GM21360 (cell line): Measurements from ENCODE around the gene ACSS1.

Experiments
- ATAC-seq: cut with Tn5 transposase; IDR thresholded peaks from one replicate; pipeline ENCODE4 v1.9.1; 2021; ENCODE audit warnings: mild to moderate bottlenecking, moderate library complexity; ENCODE audit not compliant: unreplicated experiment

Gene ACSS1

DNA sequence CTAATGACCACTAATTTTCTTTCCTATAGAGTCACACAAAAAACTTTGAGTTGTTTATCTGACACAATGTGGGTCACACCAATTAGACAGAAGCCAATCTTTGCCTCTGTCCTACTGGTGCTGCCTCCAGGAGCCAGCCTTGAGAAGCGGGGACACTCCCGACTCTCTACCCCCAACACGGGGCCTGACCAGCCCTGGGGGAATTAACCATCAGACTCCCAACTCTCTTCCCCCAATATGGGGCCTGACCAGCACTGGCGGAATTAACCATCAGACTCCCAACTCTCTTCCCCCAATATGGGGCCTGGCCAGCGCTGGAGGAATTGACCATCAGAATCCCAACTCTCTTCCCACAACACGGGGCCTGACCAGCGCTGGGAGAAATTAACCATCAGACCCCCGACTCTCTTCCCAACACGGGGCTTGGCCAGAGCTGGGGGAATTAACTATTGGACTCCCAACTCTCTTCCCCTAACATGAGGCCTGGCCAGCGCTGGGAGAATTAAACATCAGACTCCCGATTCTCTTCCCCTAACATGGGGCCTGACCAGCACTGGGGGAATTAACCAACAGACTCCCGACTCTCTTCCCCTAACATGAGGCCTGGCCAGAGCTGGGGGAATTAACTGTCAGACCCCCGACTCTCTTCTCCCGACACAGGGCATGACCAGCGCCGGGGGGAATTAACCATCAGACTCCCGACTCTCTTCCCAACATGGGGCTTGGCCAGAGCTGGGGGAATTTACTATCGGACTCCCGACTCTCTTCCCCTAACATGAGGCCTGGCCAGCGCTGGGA, 96.4 kb downstream of the ACSS1 start:
- no peak for ATAC-seq

GRCh38 chr20:24960861-24961260, 97.1 kb downstream of the ACSS1 start:
- no peak for ATAC-seq

DNA sequence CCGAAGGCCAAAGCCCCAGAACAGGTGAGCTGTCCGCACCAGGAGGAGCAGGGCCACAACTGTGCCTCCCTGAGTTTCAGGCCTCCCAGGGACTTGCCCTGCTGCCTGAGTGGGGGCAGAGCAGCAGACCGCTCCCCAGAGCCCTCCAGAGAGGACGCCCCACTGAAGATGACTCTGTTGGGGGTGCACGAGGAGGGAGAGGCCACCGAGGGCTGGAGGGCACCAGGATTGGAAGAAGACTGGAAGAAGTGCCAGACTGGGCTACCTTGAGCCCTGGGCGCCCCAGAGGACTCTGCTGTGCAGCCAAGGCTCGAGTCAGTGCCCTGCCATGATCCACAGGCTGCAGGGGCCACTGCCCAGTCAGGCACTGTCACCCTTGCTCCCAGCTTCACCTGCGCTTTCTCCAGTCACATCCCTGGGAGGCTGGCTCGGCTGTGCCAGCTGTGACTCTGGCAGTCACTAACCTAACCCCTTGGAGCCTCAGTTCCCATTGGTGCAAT, 97.6 kb downstream of the ACSS1 start:
- no peak for ATAC-seq

DNA sequence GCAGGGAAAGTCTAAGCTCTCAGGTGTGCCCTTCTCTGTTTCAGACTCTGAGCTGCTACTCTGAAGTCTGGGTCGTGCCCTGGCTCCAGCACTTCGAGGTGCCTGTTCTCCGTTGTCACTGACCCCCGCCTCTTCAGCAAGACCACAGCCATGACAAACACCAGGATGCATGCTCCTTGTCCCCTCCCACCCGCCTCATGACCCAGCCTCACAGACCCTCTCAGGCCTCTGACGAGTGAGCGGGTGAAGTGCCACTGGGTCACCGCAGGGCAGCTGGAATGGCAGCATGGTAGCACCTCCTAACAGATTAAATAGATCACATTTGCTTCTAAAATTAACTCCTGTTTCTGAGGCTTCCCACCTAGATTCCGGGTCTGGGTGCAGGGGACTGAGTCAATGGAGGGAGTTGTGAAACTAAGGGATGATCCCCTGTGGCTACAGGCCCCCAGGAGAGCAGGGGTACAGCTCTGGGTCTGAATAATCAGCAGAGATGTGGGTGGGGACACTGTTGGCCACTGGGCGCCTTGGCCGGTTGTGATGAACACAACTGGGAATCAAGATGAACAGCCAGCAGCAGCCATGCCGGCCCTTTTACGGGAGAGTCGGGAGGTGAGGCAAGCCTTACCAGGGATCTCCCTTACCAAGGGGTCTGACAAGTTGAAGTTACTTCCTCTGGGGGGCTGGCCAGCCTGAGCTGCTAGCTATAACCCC, 98.2 kb downstream of the ACSS1 start:
- ATAC-seq, result no peak

DNA sequence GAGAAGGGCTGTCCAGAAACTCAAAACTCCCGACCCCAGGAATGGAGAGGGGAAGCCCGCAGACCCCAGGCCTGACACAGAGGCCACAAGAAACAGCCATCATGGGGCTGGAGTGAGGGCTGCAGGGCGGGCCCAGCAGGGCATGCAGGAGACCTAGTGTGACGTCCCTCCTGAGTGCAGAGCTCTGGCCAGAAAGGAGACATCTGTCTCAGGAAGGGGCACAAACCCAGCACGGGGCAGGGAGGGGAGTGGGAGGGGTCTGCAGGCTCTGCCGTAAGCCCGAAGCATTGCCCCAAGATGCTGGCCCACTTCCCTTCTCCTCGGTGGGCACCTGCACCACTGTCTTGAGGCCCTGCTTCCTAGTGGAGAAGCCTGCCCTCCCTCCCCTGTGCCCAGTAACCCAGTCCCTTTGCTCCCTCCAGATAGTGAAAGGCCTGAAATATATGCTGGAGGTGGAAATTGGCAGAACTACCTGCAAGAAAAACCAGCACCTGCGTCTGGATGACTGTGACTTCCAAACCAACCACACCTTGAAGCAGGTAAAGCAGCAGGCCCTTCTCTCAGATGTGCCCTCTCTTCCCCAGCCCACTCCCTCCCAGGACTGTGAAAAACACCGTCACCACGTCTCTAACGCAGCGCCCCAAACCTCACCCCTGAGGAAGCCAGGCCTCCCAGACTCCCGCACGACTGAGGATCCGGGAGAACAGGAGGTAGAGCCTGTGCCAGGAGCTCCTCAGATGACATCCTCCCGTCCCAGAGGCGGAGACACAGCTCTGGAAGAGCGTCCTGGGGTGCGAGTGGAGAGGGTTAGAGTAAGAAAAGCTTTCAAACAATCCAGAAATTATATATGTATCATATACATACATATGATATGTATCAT, 99.2 kb downstream of the ACSS1 start:
- ATAC-seq, result no peak

DNA sequence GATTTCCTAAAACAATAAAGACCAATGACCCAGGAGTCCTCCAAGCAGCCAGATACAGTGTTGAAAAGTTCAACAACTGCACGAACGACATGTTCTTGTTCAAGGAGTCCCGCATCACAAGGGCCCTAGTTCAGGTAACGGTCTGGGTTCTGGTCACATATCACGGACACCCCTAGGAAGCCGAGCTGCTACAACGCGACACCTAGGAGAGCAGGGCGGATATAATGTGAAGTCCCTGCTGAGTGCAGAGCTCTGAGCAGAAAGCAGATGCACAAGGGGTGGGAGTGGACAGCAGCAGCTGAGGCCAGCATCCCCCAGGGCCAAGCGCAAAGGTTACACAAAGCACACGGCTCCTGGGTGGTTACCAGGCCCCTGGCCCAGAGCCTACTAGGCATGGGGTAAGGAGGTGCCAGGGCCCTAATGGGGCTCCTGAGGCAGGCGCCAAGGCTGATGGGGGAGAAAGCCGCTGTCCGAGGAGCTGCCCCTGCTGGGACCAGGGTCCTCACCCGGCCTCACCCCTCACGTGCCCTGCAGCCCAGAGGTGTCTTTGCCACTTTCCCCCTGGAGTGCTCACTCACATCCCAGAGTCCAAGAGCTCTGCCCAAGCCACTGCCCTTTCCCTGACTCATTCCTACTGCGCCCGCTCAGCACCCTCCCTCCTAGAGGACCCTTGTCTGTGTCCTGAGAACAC, 100.5 kb downstream of the ACSS1 start:
- no peak for ATAC-seq
